Panc1 (cell line): ENCODE data around the gene NOTCH4.

Experiments
- POLR2AphosphoS5 ChIP-seq: IDR thresholded peaks from 2 replicates; pipeline ENCODE4 v1.6.1; 2012; ENCODE audit warnings: mild to moderate bottlenecking, low read depth, low read length, moderate library complexity
- REST ChIP-seq, 2 experiments: IDR thresholded peaks; 2 replicates each; pipeline ENCODE4 v1.6.1; 2011 to 2012; ENCODE audit warnings: low read depth in 2 of 2, control low read depth in 1 of 2, low read length in 1 of 2, mild to moderate bottlenecking in 1 of 2, moderate library complexity in 1 of 2; ENCODE audit not compliant: insufficient read depth in 1 of 2
- SIN3A ChIP-seq: IDR thresholded peaks from 2 replicates; pipeline ENCODE4 v1.6.1; 2012; ENCODE audit warnings: low read depth, mild to moderate bottlenecking, low read length, moderate library complexity, borderline replicate concordance; ENCODE audit not compliant: insufficient read depth
- TCF7L2 ChIP-seq: IDR thresholded peaks from 2 replicates; pipeline ENCODE4 v1.6.1; 2011; ENCODE audit warnings: mild to moderate bottlenecking, low read depth, low read length, inconsistent platforms
- TF ChIP-seq, protein P1 (sequence below): fragments of 450-650 bp; IDR thresholded peaks from 2 replicates; pipeline ENCODE4 v1.5.1; 2017; ENCODE audit warnings: mild to moderate bottlenecking

- TF ChIP-seq, protein P1, sequence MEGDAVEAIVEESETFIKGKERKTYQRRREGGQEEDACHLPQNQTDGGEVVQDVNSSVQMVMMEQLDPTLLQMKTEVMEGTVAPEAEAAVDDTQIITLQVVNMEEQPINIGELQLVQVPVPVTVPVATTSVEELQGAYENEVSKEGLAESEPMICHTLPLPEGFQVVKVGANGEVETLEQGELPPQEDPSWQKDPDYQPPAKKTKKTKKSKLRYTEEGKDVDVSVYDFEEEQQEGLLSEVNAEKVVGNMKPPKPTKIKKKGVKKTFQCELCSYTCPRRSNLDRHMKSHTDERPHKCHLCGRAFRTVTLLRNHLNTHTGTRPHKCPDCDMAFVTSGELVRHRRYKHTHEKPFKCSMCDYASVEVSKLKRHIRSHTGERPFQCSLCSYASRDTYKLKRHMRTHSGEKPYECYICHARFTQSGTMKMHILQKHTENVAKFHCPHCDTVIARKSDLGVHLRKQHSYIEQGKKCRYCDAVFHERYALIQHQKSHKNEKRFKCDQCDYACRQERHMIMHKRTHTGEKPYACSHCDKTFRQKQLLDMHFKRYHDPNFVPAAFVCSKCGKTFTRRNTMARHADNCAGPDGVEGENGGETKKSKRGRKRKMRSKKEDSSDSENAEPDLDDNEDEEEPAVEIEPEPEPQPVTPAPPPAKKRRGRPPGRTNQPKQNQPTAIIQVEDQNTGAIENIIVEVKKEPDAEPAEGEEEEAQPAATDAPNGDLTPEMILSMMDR, result no peak
- TF ChIP-seq SIN3A, result no peak
- TF ChIP-seq POLR2AphosphoS5, result no peak
- TF ChIP-seq TCF7L2, result no peak
- no peak for TF ChIP-seq REST (IDR thresholded peaks at IDR 0.05; ENCODE audit: insufficient read depth in 1 of 2, low read depth in 2 of 2, low read length in 1 of 2)
These were observed 71.8 kb downstream of the NOTCH4 start, which contains the start of gene PRRT1 for GRCh38 chr6:32151863-32152768.
